ES-I3 (cell line): ENCODE data around the gene TRPT1.

Experiments
- H3K36me3 ChIP-seq: 2 replicates; pipeline ENCODE4 v1.6.1; 2013; ENCODE audit warnings: mild to moderate bottlenecking, low read length, control low read depth, moderate library complexity; ENCODE audit not compliant: insufficient read depth
- H3K4me1 ChIP-seq: 2 replicates; pipeline ENCODE4 v1.6.1; 2013; ENCODE audit warnings: mild to moderate bottlenecking, control low read depth, low read length; ENCODE audit not compliant: insufficient read depth
- H3K9ac ChIP-seq: 2 replicates; pipeline ENCODE4 v1.6.1; 2013; ENCODE audit warnings: low read depth, mild to moderate bottlenecking, low read length, moderate library complexity
- H3K9me3 ChIP-seq: 2 replicates; pipeline ENCODE4 v1.6.1; 2013; ENCODE audit warnings: mild to moderate bottlenecking, low read length, moderate library complexity; ENCODE audit not compliant: control insufficient read depth, insufficient read depth

Gene TRPT1

DNA sequence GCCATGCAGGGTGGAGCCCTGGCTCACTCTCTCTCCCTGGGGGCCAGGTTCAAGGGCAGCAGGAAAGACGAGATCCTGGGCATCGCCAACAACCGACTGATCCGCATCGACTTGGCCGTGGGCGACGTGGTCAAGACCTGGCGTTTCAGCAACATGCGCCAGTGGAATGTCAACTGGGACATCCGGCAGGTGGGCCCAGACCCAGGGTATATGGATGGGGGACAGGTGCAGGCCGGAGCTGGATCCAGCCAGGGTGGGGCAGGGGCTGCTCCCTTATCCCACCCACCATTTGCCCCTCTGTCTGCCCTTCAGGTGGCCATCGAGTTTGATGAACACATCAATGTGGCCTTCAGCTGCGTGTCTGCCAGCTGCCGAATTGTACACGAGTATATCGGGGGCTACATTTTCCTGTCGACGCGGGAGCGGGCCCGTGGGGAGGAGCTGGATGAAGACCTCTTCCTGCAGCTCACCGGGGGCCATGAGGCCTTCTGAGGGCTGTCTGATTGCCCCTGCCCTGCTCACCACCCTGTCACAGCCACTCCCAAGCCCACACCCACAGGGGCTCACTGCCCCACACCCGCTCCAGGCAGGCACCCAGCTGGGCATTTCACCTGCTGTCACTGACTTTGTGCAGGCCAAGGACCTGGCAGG lies 2.9 kb downstream of the TRPT1 start:
- no peaks in the 10 kb centered on the region; the same call in 1 of the 2 replicates for H3K36me3 ChIP-seq
- H3K4me1 ChIP-seq, result no peaks in the 10 kb centered on the region
- no peaks in the 10 kb centered on the region for H3K9me3 ChIP-seq
- no peak overlapping the region for H3K9ac ChIP-seq

DNA sequence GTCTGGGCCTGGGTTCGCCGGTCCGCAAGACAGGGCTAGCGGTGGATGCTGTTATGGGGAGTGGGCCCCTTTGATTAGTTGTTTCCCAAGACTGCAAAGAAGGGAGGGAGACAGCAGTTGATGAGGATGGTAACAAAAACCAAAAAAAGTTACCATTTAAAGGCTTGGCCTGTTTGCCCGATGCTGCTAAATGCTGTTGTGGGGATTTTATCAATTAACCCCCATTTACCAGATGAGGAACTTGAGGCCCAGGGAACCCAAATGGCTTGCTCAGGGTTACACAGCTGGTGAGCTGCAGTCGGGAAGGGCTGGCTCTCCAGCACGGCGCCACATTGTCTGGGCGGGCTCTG lies 3.4 kb downstream of the TRPT1 start:
- no peaks in the 10 kb centered on the region for H3K4me1 ChIP-seq
- H3K9ac ChIP-seq, result no peak overlapping the region
- no peaks in the 10 kb centered on the region; the same call in 1 of the 2 replicates for H3K36me3 ChIP-seq
- H3K9me3 ChIP-seq, result no peaks in the 10 kb centered on the region

DNA sequence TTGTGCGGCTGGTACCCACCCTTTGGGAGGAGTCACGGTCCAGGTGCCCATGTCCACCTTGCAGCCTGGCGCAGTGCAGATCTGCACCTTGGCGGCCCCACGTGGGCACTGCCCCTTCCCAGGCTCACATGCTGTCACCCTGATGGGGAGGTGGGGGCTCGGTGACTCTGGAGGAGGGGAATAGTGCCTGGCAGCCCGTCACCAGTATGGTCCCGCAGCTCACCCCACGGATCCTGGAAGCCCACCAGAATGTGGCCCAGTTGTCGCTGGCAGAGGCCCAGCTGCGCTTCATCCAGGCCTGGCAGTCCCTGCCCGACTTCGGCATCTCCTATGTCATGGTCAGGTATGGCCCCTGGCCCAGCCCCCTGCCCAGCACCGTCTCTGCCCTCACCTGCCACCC lies 5.2 kb downstream of the TRPT1 start:
- Histone ChIP-seq H3K36me3 (no peaks in the 10 kb centered on the region; the same call in 1 of the 2 replicates), H3K9me3 (no peaks in the 10 kb centered on the region), H3K9ac (no peak overlapping the region), H3K4me1 (no peaks in the 10 kb centered on the region)

GRCh38 chr11:64220271-64220670 lies 5.7 kb downstream of the TRPT1 start:
- Histone ChIP-seq H3K9ac (no peak overlapping the region), H3K9me3 (no peaks in the 10 kb centered on the region), H3K36me3 (no peaks in the 10 kb centered on the region; the same call in 1 of the 2 replicates), H3K4me1 (no peaks in the 10 kb centered on the region)

- Histone ChIP-seq H3K4me1 (no peaks in the 10 kb centered on the region), H3K9me3 (no peaks in the 10 kb centered on the region), H3K9ac (no peak overlapping the region), H3K36me3 (no peaks in the 10 kb centered on the region; the same call in 1 of the 2 replicates)
Observed at GRCh38 chr11:64219755-64220154, 6.2 kb downstream of the TRPT1 start.

- no peaks in the 10 kb centered on the region; the same call in 1 of the 2 replicates for H3K36me3 ChIP-seq
- H3K4me1 ChIP-seq, result no peaks in the 10 kb centered on the region
- H3K9me3 ChIP-seq, result no peaks in the 10 kb centered on the region
- no peak overlapping the region for H3K9ac ChIP-seq
Observed at GRCh38 chr11:64219354-64219684, 6.7 kb downstream of the TRPT1 start.

- no peaks in the 10 kb centered on the region; the same call in 1 of the 2 replicates for H3K36me3 ChIP-seq
- H3K9me3 ChIP-seq, result no peaks in the 10 kb centered on the region
- no peak overlapping the region for H3K9ac ChIP-seq
- no peaks in the 10 kb centered on the region for H3K4me1 ChIP-seq
Observed at GRCh38 chr11:64218628-64219353, 7.2 kb downstream of the TRPT1 start.

DNA sequence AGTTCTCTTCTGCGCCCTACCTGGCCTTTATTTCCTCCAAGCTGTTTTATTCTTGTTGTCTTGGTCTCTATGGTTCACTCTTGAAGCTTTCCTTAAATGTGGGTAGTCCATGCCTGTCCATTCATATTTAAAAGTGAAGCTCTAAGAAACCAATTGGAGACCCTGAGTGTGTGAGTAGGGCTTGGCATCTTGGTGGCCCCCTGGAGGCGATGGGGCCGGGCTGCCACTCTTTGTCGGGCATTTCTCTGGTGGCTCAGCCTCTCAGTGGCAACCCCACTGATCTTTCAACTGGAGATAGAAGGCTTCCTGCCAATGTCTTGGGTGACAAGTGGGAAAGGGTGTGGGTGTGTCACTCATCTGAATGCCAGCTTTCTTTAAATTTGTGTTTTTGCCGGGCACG lies 9.1 kb downstream of the TRPT1 start:
- no peak overlapping the region for H3K9ac ChIP-seq
- no peaks in the 10 kb centered on the region for H3K4me1 ChIP-seq
- H3K9me3 ChIP-seq, result no peaks in the 10 kb centered on the region
- H3K36me3 ChIP-seq, result no peaks in the 10 kb centered on the region

GRCh38 chr11:64211181-64211872 lies 14.7 kb downstream of the TRPT1 start:
- Histone ChIP-seq H3K9me3 (no peaks in the 10 kb centered on the region), H3K9ac (no peak overlapping the region), H3K36me3 (no peaks in the 10 kb centered on the region), H3K4me1 (peaks cover 16% of the 10 kb centered on the region; the same call in 1 of the 2 replicates)

- Histone ChIP-seq H3K9me3 (no peaks in the 10 kb centered on the region), H3K4me1 (peaks cover 16% of the 10 kb centered on the region; the same call in 1 of the 2 replicates), H3K9ac (no peak overlapping the region), H3K36me3 (peaks cover 1% of the 10 kb centered on the region; the same call in 1 of the 2 replicates)
Observed at GRCh38 chr11:64210301-64211020, 15.5 kb downstream of the TRPT1 start.

DNA sequence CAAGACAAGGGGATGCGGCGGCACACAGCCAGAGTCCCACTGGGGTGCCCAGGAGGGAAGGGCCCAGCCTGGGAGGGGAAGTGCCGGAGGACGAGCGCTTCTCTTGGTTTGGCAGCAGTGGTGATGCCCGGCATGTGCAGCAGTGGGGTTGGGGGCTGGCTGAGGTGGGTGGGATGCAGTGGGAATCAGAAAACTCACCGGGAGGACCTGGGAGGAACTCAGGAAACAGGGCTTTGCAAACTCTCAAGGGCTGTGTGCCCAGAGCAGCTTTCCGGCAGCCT lies 16.5 kb downstream of the TRPT1 start:
- peaks cover 19% of the 10 kb centered on the region; the same call in 1 of the 2 replicates for H3K4me1 ChIP-seq
- no peak overlapping the region for H3K9ac ChIP-seq
- peaks cover 8% of the 10 kb centered on the region; the same call in 1 of the 2 replicates for H3K36me3 ChIP-seq
- H3K9me3 ChIP-seq, result no peaks in the 10 kb centered on the region

GRCh38 chr11:64208796-64209562 lies 17.0 kb downstream of the TRPT1 start:
- Histone ChIP-seq H3K9ac (no peak overlapping the region), H3K36me3 (peaks cover 13% of the 10 kb centered on the region), H3K9me3 (no peaks in the 10 kb centered on the region), H3K4me1 (peaks cover 19% of the 10 kb centered on the region; the same call in 1 of the 2 replicates)

GRCh38 chr11:64208086-64208795 lies 17.7 kb downstream of the TRPT1 start:
- H3K36me3 ChIP-seq, result peaks cover 21% of the 10 kb centered on the region
- no peaks in the 10 kb centered on the region for H3K9me3 ChIP-seq
- H3K9ac ChIP-seq, result no peak overlapping the region
- peaks cover 19% of the 10 kb centered on the region; the same call in 1 of the 2 replicates for H3K4me1 ChIP-seq
